Mesenchymal stem cell (in vitro differentiated cells and primary cell): ENCODE measurements around the gene TNS1.
A peak's percentile ranks its signal among the peaks of the same experiment; 100 is the strongest.

Experiments
- DNase-seq: peaks from one replicate; pipeline ENCODE4 v3.0.0-alpha.2; 2013
- H2AFZ ChIP-seq: one replicate; pipeline ENCODE4 v1.6.1; 2013; ENCODE audit warnings: low read depth, mild to moderate bottlenecking, control low read depth, inconsistent platforms, low read length, moderate library complexity
- H2AK5ac ChIP-seq: 2 replicates; pipeline ENCODE4 v1.6.1; 2013; ENCODE audit warnings: low read length, moderate library complexity, mild to moderate bottlenecking, inconsistent platforms; ENCODE audit not compliant: severe bottlenecking
- H2BK120ac ChIP-seq: one replicate; pipeline ENCODE4 v1.6.1; 2013; ENCODE audit warnings: low read depth, mild to moderate bottlenecking, inconsistent platforms, low read length, moderate library complexity
- H2BK12ac ChIP-seq, 2 experiments: one replicate each; pipeline ENCODE4 v1.6.1; 2013; ENCODE audit warnings: inconsistent platforms in 2 of 2, low read length in 2 of 2, mild to moderate bottlenecking in 2 of 2, moderate library complexity in 2 of 2, control low read depth in 1 of 2
- H2BK15ac ChIP-seq: one replicate; pipeline ENCODE4 v1.6.1; 2013; ENCODE audit warnings: mild to moderate bottlenecking, low read depth, inconsistent platforms; ENCODE audit not compliant: poor library complexity, severe bottlenecking
- H2BK5ac ChIP-seq: 2 replicates; pipeline ENCODE4 v1.6.1; 2013; ENCODE audit warnings: low read depth, mild to moderate bottlenecking, low read length, control low read depth, inconsistent platforms; ENCODE audit not compliant: poor library complexity, severe bottlenecking
- H3K14ac ChIP-seq, 2 experiments: one replicate each; pipeline ENCODE4 v1.6.1; 2013; ENCODE audit warnings: inconsistent platforms in 2 of 2, low read length in 2 of 2, control low read depth in 1 of 2, mild to moderate bottlenecking in 1 of 2, moderate library complexity in 1 of 2
- H3K18ac ChIP-seq, 2 experiments: one replicate each; pipeline ENCODE4 v1.6.1; 2013; ENCODE audit warnings: inconsistent platforms in 2 of 2, low read length in 2 of 2, control low read depth in 1 of 2, low read depth in 1 of 2, mild to moderate bottlenecking in 1 of 2
- H3K23ac ChIP-seq, 2 experiments: one replicate each; pipeline ENCODE4 v1.6.1; 2013; ENCODE audit warnings: inconsistent platforms in 2 of 2, low read length in 2 of 2, mild to moderate bottlenecking in 2 of 2, moderate library complexity in 2 of 2, control low read depth in 1 of 2
- H3K27ac ChIP-seq: 2 replicates; pipeline ENCODE4 v1.5.1; 2013; ENCODE audit warnings: mild to moderate bottlenecking, moderate library complexity, low read length, control low read depth, inconsistent platforms; ENCODE audit not compliant: poor library complexity, severe bottlenecking
- H3K27me3 ChIP-seq, 2 experiments: 2 replicates each; pipeline versions ENCODE4 v1.6.1 to v1.7.0; 2013; ENCODE audit warnings: low read length in 2 of 2, mild to moderate bottlenecking in 2 of 2, moderate library complexity in 2 of 2, control low read depth in 1 of 2, inconsistent platforms in 1 of 2; ENCODE audit not compliant: control insufficient read depth in 1 of 2, insufficient read depth in 1 of 2
- H3K36me3 ChIP-seq, 2 experiments: 2 replicates each; pipeline versions ENCODE4 v1.6.1 to v1.7.0; 2013; ENCODE audit warnings: low read length in 2 of 2, control low read depth in 1 of 2, inconsistent platforms in 1 of 2, low read depth in 1 of 2, mild to moderate bottlenecking in 1 of 2; ENCODE audit not compliant: insufficient read depth in 2 of 2, control insufficient read depth in 1 of 2
- H3K4ac ChIP-seq, 2 experiments: one replicate each; pipeline ENCODE4 v1.6.1; 2013; ENCODE audit warnings: inconsistent platforms in 2 of 2, low read length in 2 of 2, mild to moderate bottlenecking in 2 of 2, moderate library complexity in 2 of 2, control low read depth in 1 of 2, low read depth in 1 of 2
- H3K4me1 ChIP-seq: 2 replicates; pipeline ENCODE4 v1.6.1; 2013; ENCODE audit warnings: low read depth, low read length, control low read depth; ENCODE audit not compliant: control insufficient read depth, insufficient read depth
- H3K4me2 ChIP-seq: 2 replicates; pipeline ENCODE4 v1.6.1; 2013; ENCODE audit warnings: low read length, mild to moderate bottlenecking, inconsistent platforms; ENCODE audit not compliant: poor library complexity, severe bottlenecking
- H3K4me3 ChIP-seq, 2 experiments: 2 replicates each; pipeline versions ENCODE4 v1.5.1 to v1.7.0; 2013; ENCODE audit warnings: low read length in 2 of 2, mild to moderate bottlenecking in 2 of 2, control low read depth in 1 of 2, low read depth in 1 of 2; ENCODE audit not compliant: insufficient read depth in 1 of 2
- H3K79me1 ChIP-seq: replicated peaks from 2 replicates; pipeline ENCODE4 v1.6.1; 2013; ENCODE audit warnings: mild to moderate bottlenecking, control low read depth, low read length, inconsistent platforms; ENCODE audit not compliant: poor library complexity, severe bottlenecking
- H3K9ac ChIP-seq: 2 replicates; pipeline ENCODE4 v1.7.0; 2013; ENCODE audit warnings: mild to moderate bottlenecking, low read length, moderate library complexity
- H3K9me3 ChIP-seq: 2 replicates; pipeline ENCODE4 v1.7.0; 2013; ENCODE audit warnings: mild to moderate bottlenecking, low read length; ENCODE audit not compliant: control insufficient read depth
- H4K8ac ChIP-seq: one replicate; pipeline ENCODE4 v1.6.1; 2013; ENCODE audit warnings: inconsistent platforms, mild to moderate bottlenecking, low read length, moderate library complexity
- H4K91ac ChIP-seq: one replicate; pipeline ENCODE4 v1.6.1; 2013; ENCODE audit warnings: mild to moderate bottlenecking, low read length, inconsistent platforms
- WGBS: methylation state at CpG from one replicate; pipeline ENCODE4 v1.1.7; 2013; ENCODE audit warnings: mixed read lengths; 5-methylcytosine and 5-hydroxymethylcytosine counted together

Gene TNS1

GRCh38 chr2:217971166-217971565 is 31.6 kb downstream of the TNS1 start:
- Histone ChIP-seq H3K9ac (no peak overlapping the region), H3K23ac (no peak overlapping the region), H4K91ac (no peak overlapping the region), H2BK12ac (no peak overlapping the region), H3K9me3 (no peaks in the 10 kb centered on the region), H3K4me1 (peaks cover 6% of the 10 kb centered on the region), H3K4ac (no peak overlapping the region), H3K18ac (no peak overlapping the region), H3K27ac (no peak overlapping the region), H2BK15ac (no peak overlapping the region), H2BK5ac (no peak overlapping the region), H3K79me1 (peaks cover 12% of the 10 kb centered on the region), H2AK5ac (no peak overlapping the region), H3K36me3 (peaks cover 0 to 45% of the 10 kb centered on the region in 2 experiments), H2BK120ac (no peak overlapping the region), H3K27me3 (no peaks in the 10 kb centered on the region), H4K8ac (no peak overlapping the region), H3K4me3 (no peak overlapping the region), H2AFZ (no peak overlapping the region), H3K14ac (no peak overlapping the region), H3K4me2 (no peak overlapping the region)
- no peak for DNase-seq
- WGBS, result 95% methylated on average over 3 of the region's 5 CpGs

GRCh38 chr2:217970206-217970605 is 32.6 kb downstream of the TNS1 start:
- no peak overlapping the region for H2BK12ac ChIP-seq
- peak overlapping the region; percentile 71 for H3K9ac ChIP-seq
- H3K4me2 ChIP-seq, result no peak overlapping the region
- no peak overlapping the region for H3K14ac ChIP-seq
- no peaks in the 10 kb centered on the region for H3K27me3 ChIP-seq
- no peaks in the 10 kb centered on the region for H3K9me3 ChIP-seq
- H4K8ac ChIP-seq, result no peak overlapping the region
- H3K79me1 ChIP-seq, result peaks cover 9% of the 10 kb centered on the region
- H3K18ac ChIP-seq, result no peak overlapping the region
- H3K4me1 ChIP-seq, result peaks cover 12% of the 10 kb centered on the region
- H3K27ac ChIP-seq, result no peak overlapping the region
- H2AK5ac ChIP-seq, result no peak overlapping the region
- H3K4ac ChIP-seq, result no peak overlapping the region
- H2BK5ac ChIP-seq, result no peak overlapping the region
- H2BK120ac ChIP-seq, result no peak overlapping the region
- no peak overlapping the region for H2BK15ac ChIP-seq
- H4K91ac ChIP-seq, result no peak overlapping the region
- H2AFZ ChIP-seq, result no peak overlapping the region
- DNase-seq, result no peak
- H3K4me3 ChIP-seq, result peak overlapping the region in 1 of 2 experiments; percentile 10
- no peak overlapping the region for H3K23ac ChIP-seq
- peaks cover 0 to 35% of the 10 kb centered on the region in 2 experiments for H3K36me3 ChIP-seq

- H4K8ac ChIP-seq, result no peak overlapping the region
- H4K91ac ChIP-seq, result no peak overlapping the region
- 100% methylated on average over 1 of the region's 1 CpG for WGBS
- no peak overlapping the region for H2AFZ ChIP-seq
- peak overlapping the region in 1 of 2 experiments; percentile 10 for H3K4me3 ChIP-seq
- no peak overlapping the region for H2BK5ac ChIP-seq
- peaks cover 0 to 29% of the 10 kb centered on the region in 2 experiments for H3K36me3 ChIP-seq
- no peaks in the 10 kb centered on the region for H3K9me3 ChIP-seq
- no peak overlapping the region for H3K23ac ChIP-seq
- no peak overlapping the region for H2BK15ac ChIP-seq
- no peak overlapping the region for H2AK5ac ChIP-seq
- no peak overlapping the region for H2BK120ac ChIP-seq
- H3K4me1 ChIP-seq, result peaks cover 16% of the 10 kb centered on the region
- H3K14ac ChIP-seq, result no peak overlapping the region
- no peak overlapping the region for H2BK12ac ChIP-seq
- peak overlapping the region; percentile 71 for H3K9ac ChIP-seq
- peaks cover 9% of the 10 kb centered on the region for H3K79me1 ChIP-seq
- H3K18ac ChIP-seq, result no peak overlapping the region
- DNase-seq, result no peak
- no peaks in the 10 kb centered on the region for H3K27me3 ChIP-seq
- H3K27ac ChIP-seq, result no peak overlapping the region
- no peak overlapping the region for H3K4ac ChIP-seq
- H3K4me2 ChIP-seq, result no peak overlapping the region
These were observed 33.2 kb downstream of the TNS1 start for GRCh38 chr2:217969588-217969987.

- peaks cover 0 to 23% of the 10 kb centered on the region in 2 experiments for H3K36me3 ChIP-seq
- H2BK5ac ChIP-seq, result no peak overlapping the region
- H2BK15ac ChIP-seq, result no peak overlapping the region
- H4K8ac ChIP-seq, result no peak overlapping the region
- H2AK5ac ChIP-seq, result no peak overlapping the region
- no peak overlapping the region for H3K18ac ChIP-seq
- H2AFZ ChIP-seq, result no peak overlapping the region
- no peak overlapping the region for H4K91ac ChIP-seq
- H3K9me3 ChIP-seq, result no peaks in the 10 kb centered on the region
- no peaks in the 10 kb centered on the region for H3K27me3 ChIP-seq
- H3K79me1 ChIP-seq, result peaks cover 8% of the 10 kb centered on the region
- peaks cover 23% of the 10 kb centered on the region for H3K4me1 ChIP-seq
- no peak overlapping the region for H3K4me3 ChIP-seq
- H3K9ac ChIP-seq, result no peak overlapping the region
- no peak for DNase-seq
- H2BK120ac ChIP-seq, result no peak overlapping the region
- WGBS, result no CpG with 5 or more reads among the region's 1 CpG
- H3K23ac ChIP-seq, result no peak overlapping the region
- no peak overlapping the region for H3K27ac ChIP-seq
- H3K4me2 ChIP-seq, result no peak overlapping the region
- no peak overlapping the region for H3K14ac ChIP-seq
- no peak overlapping the region for H3K4ac ChIP-seq
- H2BK12ac ChIP-seq, result no peak overlapping the region
These were observed 34.8 kb downstream of the TNS1 start for GRCh38 chr2:217968023-217968422.
